Parathyroid adenoma (tissue), 2 donors: ENCODE results near the gene ANO10.

ENCODE experiments used
- H2AFZ ChIP-seq: fragments of 300-600 bp; sonication (generic); one replicate; pipeline ENCODE4 v1.7.0; 2017; ENCODE audit warnings: antibody characterized with exemption, mild to moderate bottlenecking
- H3K27ac ChIP-seq: fragments of 300-600 bp; sonication (generic); one replicate; pipeline ENCODE4 v1.7.0; 2017
- H3K27me3 ChIP-seq: fragments of 300-600 bp; sonication (generic); one replicate; pipeline ENCODE4 v1.7.0; 2017; ENCODE audit warnings: low read length; ENCODE audit not compliant: control insufficient read depth, insufficient read depth
- H3K36me3 ChIP-seq: fragments of 300-600 bp; sonication (generic); one replicate; pipeline ENCODE4 v1.7.0; 2017; ENCODE audit warnings: low read length; ENCODE audit not compliant: control insufficient read depth, insufficient read depth
- H3K4me1 ChIP-seq: fragments of 300-600 bp; sonication (generic); one replicate; pipeline ENCODE4 v1.7.0; 2017; ENCODE audit warnings: control low read depth
- H3K4me2 ChIP-seq: fragments of 300-600 bp; sonication (generic); one replicate; pipeline ENCODE4 v1.7.0; 2017; ENCODE audit warnings: low read length
- H3K4me3 ChIP-seq: fragments of 300-600 bp; sonication (generic); one replicate; pipeline ENCODE4 v1.7.0; 2017; ENCODE audit warnings: low read depth, low read length
- H3K79me2 ChIP-seq: fragments of 300-600 bp; sonication (generic); one replicate; pipeline ENCODE4 v1.7.0; 2017; ENCODE audit warnings: control low read depth
- H3K9ac ChIP-seq: fragments of 300-600 bp; sonication (generic); one replicate; pipeline ENCODE4 v1.7.0; 2017; ENCODE audit warnings: mild to moderate bottlenecking
- H3K9me3 ChIP-seq: fragments of 300-600 bp; sonication (generic); one replicate; pipeline ENCODE4 v1.7.0; 2017; ENCODE audit warnings: low read length; ENCODE audit not compliant: control insufficient read depth
- CTCF ChIP-seq: fragments of 300-600 bp; sonication (generic); IDR thresholded peaks from one replicate; pipeline ENCODE4 v1.7.0; 2017; ENCODE audit warnings: antibody characterized with exemption, mild to moderate bottlenecking
- donor health status: primary hyperparathyroidism.

The ANO10 gene

DNA sequence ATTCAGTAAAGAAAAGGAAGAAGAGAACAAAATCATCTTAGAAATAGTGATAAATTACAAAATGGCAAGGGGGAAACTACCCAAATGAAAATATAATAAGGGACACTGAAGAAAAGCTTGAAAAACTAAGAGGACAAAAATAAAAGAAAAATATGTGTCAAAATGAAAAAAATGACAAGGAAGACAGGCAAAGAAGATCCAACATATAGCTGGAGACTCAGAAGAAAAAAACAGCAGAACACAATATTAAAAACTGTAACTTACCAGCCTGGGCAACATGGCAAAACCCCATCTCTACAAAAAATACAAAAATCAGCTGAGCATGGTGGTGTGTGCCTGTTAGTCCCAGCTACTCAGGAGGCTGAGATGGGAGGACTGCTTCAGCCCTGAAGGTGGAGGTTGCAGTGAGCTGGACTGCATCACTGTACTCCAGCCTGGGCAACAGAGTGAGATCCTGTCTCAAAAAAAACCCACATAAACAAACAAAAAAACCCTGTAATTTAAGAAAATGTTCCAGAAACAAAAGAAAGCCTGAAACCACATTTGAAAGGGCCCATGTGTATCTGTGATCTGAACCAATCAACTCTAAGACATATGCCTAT lies 93.2 kb downstream of the ANO10 start:
- Histone ChIP-seq H3K4me2 (no peak overlapping the region), H3K4me1 (no peaks in the 10 kb centered on the region), H3K4me3 (no peak overlapping the region), H3K27ac (no peak overlapping the region), H3K9ac (no peak overlapping the region), H3K9me3 (no peaks in the 10 kb centered on the region), H2AFZ (no peak overlapping the region), H3K79me2 (no peaks in the 10 kb centered on the region), H3K27me3 (no peaks in the 10 kb centered on the region), H3K36me3 (no peaks in the 10 kb centered on the region)
- TF ChIP-seq CTCF: no peak

- no peaks in the 10 kb centered on the region for H3K79me2 ChIP-seq
- no peak overlapping the region for H2AFZ ChIP-seq
- H3K4me3 ChIP-seq: no peak overlapping the region
- H3K36me3 ChIP-seq: no peaks in the 10 kb centered on the region
- H3K4me2 ChIP-seq: no peak overlapping the region
- H3K27ac ChIP-seq: no peak overlapping the region
- no peaks in the 10 kb centered on the region for H3K9me3 ChIP-seq
- H3K27me3 ChIP-seq: no peaks in the 10 kb centered on the region
- H3K4me1 ChIP-seq: no peaks in the 10 kb centered on the region
- H3K9ac ChIP-seq: no peak overlapping the region
- no peak for TF ChIP-seq CTCF
These were observed 94.9 kb downstream of the ANO10 start for GRCh38 chr3:43526956-43527355.

GRCh38 chr3:43525941-43526607 lies 95.7 kb downstream of the ANO10 start:
- Histone ChIP-seq H3K4me3 (no peak overlapping the region), H2AFZ (no peak overlapping the region), H3K27ac (no peak overlapping the region), H3K9ac (no peak overlapping the region), H3K4me2 (no peak overlapping the region), H3K9me3 (no peaks in the 10 kb centered on the region), H3K27me3 (no peaks in the 10 kb centered on the region), H3K36me3 (no peaks in the 10 kb centered on the region), H3K79me2 (no peaks in the 10 kb centered on the region), H3K4me1 (no peaks in the 10 kb centered on the region)
- TF ChIP-seq CTCF: no peak

- no peak overlapping the region for H3K27ac ChIP-seq
- H3K4me1 ChIP-seq: no peaks in the 10 kb centered on the region
- H3K4me2 ChIP-seq: no peak overlapping the region
- H3K4me3 ChIP-seq: no peak overlapping the region
- no peaks in the 10 kb centered on the region for H3K27me3 ChIP-seq
- no peaks in the 10 kb centered on the region for H3K9me3 ChIP-seq
- no peak overlapping the region for H2AFZ ChIP-seq
- H3K9ac ChIP-seq: no peak overlapping the region
- no peak for TF ChIP-seq CTCF
- H3K36me3 ChIP-seq: no peaks in the 10 kb centered on the region
- H3K79me2 ChIP-seq: no peaks in the 10 kb centered on the region
These were observed 96.4 kb downstream of the ANO10 start for GRCh38 chr3:43525386-43525785.
